Panc1 (cell line): ENCODE data around the gene FCN1.

Source experiments
- POLR2AphosphoS5 ChIP-seq: IDR thresholded peaks from 2 replicates; pipeline ENCODE4 v1.6.1; 2012; ENCODE audit warnings: mild to moderate bottlenecking, low read depth, low read length, moderate library complexity
- TCF7L2 ChIP-seq: IDR thresholded peaks from 2 replicates; pipeline ENCODE4 v1.6.1; 2011; ENCODE audit warnings: mild to moderate bottlenecking, low read depth, low read length, inconsistent platforms
- TF ChIP-seq, protein P1 (sequence below): fragments of 450-650 bp; IDR thresholded peaks from 2 replicates; pipeline ENCODE4 v1.5.1; 2017; ENCODE audit warnings: mild to moderate bottlenecking

DNA sequence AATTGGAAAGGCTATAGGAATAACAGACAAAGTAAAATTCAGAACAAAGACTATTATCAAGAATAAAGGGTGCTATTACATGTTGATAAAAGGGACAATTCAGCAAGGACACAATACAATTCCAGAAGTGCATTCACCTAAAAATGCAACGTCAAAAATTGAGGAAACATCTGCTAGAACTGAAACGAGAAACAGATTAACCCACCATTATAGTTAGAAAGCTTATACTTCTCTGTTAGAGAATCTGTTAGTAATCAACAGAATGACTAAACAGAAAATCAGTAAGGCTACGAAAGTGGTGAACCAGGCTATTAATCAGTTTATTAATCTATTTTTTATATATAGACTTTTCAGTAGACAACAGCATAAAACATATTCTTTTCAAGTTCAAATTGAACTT is 14.8 kb downstream of the FCN1 start:
- no peak for TF ChIP-seq TCF7L2
- TF ChIP-seq, protein P1, sequence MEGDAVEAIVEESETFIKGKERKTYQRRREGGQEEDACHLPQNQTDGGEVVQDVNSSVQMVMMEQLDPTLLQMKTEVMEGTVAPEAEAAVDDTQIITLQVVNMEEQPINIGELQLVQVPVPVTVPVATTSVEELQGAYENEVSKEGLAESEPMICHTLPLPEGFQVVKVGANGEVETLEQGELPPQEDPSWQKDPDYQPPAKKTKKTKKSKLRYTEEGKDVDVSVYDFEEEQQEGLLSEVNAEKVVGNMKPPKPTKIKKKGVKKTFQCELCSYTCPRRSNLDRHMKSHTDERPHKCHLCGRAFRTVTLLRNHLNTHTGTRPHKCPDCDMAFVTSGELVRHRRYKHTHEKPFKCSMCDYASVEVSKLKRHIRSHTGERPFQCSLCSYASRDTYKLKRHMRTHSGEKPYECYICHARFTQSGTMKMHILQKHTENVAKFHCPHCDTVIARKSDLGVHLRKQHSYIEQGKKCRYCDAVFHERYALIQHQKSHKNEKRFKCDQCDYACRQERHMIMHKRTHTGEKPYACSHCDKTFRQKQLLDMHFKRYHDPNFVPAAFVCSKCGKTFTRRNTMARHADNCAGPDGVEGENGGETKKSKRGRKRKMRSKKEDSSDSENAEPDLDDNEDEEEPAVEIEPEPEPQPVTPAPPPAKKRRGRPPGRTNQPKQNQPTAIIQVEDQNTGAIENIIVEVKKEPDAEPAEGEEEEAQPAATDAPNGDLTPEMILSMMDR, result no peak
- TF ChIP-seq POLR2AphosphoS5, result no peak
